NCI-H510A (cell line): ENCODE measurements around the gene MROH7.

Source experiments
- DNase-seq: peaks from one replicate; lab custom pipeline; 2025; lab: John Stamatoyannopoulos, UW

Gene MROH7

DNA sequence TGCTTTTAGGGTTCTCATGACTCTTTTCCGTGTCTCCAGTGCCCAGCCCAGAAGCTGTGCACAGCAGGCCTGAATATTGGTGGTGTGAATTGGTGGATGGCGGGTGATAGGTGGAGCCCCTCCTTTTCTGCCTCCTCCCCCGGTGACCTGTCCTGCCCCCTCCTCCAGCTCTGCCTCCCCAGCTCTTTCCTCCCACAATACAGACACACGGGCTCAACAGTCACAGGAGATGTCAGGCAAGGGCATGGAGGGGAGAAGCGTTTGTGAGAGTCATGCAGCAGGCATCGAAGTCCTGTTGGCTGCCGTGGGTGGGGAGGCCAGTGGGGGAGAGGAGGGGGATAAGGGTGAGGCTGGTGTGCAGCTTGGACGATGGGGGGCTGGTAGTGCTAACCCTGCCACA is 56.8 kb downstream of the MROH7 start:
- no peak for DNase-seq

DNA sequence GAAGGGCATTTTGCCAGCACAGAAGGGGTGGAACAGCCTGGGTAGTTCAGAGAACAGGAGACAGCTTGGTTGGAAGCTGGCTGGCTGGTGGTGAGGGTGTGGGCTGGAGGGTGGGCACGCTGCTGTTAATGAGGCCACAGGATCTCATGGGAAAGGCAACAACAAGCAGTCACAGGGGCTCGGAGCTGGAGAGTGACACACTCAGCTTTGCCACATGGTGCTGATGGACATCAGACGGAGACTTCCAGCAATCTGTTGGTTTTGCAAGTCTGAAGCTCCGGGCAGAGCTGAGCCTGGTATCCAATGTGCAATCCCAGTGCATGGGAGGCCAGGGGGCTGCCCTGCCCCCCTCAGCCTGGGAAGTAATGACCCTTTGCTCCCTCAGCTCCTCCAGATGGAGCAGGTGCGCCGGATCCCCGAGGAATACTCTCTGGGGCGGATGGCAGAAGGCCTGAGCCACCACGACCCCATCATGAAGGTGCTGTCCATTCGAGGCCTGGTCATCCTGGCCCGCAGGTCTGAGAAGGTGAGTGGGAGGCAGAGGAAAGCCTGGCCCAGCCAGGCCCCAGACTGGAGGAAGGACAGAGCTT is 58.4 kb downstream of the MROH7 start:
- no peak for DNase-seq

DNA sequence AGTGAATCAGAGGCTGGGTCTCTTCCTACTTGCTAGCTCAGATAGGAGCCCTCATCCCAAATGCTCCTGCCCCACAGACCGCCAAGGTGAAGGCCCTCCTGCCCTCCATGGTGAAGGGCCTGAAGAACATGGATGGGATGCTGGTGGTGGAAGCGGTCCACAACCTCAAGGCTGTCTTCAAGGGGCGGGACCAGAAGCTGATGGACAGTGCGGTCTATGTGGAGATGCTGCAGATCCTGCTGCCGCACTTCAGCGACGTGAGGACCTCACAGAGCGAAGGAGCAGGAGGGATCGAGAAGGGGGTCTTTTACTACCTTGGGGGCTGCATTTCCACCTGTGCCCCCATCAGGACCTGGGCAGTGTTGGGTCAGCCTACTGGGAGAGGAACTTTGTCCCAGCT is 59.5 kb downstream of the MROH7 start:
- DNase-seq, result no peak

DNA sequence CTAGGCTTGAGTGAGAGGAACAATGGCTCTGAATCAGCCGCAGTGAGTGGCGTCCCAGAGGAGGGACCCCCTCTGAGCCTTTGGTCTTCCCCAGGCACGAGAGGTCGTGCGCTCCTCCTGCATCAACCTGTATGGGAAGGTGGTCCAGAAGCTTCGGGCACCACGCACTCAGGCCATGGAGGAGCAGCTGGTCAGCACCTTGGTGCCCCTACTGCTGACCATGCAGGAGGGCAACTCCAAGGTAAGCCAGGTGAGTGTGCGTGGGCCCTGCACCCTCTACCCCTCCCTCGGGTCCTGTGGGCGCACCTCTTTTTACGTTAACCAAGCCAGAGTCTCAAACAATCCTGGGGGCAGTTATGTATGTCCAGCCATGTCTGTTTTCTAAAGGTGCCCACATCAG is 60.4 kb downstream of the MROH7 start:
- DNase-seq, result no peak

DNA sequence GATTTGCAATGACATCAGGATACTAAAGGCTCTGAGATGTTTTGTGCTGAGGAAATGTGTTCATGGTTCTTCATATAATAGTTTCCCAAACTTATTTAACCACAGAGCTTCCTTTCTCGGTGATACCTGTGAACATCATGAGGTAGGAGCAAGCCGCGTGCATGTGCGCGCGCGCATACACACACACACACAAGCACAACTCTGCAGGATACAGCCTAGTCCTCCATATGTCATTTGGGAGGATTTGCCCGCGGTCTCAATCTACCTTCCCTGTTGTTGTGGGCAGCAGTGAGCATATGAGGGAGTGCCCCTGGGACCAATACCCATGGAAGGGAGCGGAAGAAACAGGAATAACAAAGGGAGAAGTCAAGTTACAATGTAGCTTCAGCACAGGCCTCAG is 61.9 kb downstream of the MROH7 start:
- DNase-seq, result no peak

DNA sequence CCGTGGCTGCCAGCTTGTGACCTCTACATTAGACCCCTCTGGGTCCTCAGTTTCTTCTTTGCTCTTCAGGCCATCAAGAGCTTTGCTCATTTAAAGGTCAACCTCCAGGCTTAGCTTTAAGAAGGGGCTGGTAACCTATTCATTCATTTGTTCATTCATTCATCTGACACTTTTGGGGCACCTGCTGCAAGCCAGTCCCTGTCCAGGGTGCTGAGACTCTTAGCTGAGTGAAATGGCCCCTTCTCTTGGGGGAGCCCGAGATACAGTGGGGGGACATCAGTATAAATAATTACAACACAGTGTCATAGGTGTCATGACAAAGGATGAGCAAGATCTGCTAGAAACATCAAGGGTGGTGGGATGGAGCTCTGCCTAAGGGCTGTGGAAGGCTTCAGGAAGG is 63.6 kb downstream of the MROH7 start:
- DNase-seq, result no peak

DNA sequence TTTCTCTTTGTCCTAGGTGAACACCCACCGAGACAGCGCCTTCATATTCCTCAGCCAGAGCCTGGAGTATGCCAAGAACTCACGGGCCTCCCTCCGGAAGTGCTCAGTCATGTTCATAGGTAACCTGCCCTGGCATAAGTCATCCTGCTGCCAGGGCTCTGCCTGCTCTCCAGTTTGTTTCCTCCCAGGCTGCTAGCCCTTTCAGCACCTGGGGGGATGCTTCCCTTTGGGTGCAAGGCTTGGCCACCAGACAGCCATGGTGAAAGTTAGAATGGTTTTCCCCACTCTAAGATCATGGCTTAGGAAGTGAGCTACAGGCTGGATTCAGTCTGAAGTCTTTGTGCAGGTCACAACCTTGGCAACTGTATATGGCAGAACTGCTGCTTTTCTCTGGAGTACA is 64.8 kb downstream of the MROH7 start:
- no peak for DNase-seq

DNA sequence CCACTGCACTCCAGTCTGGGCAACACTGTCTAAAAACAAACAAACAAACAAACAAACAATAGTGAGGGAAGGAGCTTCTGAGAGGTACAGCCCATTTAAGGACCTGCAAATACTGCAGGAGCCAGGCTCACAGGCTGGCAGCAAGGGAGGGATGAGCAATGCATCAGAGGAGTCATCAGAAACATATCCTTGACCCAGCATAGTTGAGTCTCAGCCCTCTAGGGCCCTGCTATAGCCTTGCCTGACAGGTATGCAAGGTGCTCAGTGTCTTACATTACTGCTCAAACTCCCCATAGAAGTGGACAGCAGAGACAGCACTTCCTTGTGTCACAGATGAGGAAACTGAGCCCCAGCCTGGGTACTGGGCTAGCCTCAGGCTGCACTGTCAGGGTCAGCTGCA is 66.8 kb downstream of the MROH7 start:
- DNase-seq, result no peak

DNA sequence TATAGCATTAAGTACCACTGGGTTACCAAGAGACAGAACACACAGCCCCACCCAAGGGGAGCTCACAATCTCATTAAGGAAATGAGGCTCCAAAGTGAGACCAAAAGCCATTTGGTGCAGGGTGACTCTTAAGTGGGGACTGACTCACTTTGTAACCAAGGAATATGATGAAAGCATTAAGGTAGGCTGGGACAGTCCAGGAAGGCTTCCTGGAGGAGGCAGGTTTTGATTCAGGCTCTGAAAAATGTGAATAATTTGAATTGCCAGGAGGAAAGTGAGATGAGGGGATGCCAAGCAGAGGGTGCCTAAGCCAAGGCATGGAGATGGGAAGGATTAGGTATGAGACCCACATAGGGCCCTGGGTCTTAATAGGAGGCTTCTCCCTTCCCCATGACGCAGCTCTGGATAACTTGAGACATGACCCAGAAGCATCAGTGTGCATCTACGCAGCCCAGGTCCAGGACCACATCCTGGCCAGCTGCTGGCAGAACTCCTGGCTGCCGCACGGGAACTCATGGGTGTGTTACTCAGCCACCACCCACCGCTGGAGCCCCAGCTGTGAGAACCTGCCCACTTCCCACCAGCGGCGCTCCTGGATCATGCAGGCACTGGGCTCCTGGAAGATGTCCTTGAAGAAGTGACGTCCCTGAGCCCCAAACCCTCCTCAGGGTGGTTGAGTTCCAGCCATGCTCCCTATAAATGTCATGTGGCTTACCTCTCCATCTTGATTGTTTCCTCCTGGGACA is 68.1 kb downstream of the MROH7 start:
- DNase-seq, result no peak

DNA sequence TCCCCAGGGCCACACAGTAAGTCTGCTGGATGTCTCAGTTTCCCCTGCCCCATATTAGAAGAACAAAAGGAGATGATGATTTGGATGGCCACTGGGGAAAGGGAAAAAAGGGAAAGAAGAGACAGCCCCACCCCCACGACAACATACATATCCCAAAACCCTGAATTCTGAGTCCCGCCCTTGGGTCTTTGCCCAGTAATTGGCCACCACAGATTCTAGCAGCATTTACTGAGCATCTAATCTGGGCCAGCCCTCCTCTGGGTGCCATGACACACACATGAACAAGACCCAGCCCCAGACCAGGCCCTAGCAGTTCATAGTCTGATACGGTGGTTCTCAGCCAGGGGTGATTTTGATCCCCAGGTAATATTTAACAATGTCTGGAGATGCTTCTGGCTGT is 68.8 kb downstream of the MROH7 start:
- DNase-seq, result no peak

DNA sequence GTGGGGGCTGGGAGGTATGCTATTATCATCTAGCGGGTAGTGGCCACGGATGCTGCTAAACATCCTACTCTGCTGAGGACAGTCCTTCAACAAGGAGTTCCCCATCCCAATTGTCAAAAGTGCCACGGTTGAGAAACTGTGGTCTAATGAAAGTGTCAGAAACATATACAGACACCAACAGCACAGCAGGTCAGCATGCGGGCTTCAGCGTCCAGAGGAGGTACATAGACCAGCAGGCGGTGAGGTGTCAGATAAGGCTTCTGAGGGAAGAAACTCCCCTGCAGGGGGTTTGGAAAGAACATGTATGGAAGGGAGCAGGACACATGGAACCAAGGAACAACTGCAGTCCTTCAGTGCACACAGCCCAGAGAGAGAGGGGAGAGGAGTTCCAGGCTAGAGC is 69.3 kb downstream of the MROH7 start:
- DNase-seq, result no peak

DNA sequence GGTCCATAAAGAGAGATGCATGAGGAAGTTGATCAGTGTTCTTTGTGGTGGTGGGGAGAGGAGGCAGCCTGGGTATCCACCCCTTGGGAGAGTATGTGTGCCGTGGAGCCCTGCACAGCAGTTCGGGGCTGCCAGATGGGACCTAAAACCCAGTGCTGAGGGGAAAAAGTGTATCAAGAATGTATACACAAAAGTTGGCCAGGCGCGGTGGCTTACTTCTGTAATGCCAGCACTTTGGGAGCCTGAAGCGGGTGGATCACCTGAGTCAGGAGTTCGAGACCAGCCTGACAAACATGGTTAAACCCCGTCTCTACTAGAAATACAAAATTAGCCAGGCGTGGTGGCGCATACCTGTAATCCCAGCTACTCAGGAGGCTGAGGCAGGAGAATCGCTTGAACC is 70.0 kb downstream of the MROH7 start:
- no peak for DNase-seq

DNA sequence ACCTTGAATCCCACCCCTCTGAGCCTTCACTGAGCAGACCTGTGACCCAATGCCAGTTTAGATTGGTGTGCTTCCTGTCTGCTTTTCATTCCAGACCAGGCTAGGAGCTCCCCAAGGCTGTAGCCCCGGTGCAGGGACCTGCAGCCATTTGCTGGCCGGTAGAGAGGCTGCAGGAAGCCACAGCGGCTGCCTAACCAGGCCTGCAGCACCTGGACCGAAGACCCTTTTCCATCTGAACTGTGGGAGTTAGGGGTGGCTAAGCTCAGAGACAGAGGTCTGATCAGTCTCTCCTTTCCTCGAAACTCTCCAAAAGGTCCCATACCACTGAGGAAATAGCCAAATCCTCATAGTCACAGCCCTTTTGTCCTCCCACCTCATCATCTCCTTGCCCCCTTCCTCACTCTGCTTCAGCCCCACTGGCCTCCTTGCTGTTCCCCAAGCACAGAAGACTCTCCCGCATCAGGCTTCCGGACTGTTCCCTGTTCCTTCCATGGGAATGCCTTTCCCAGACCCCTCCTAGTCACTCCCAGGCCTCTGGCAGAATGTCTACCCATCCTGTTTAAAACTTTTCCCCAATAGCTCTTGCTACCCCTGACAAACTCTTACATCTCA is 73.4 kb downstream of the MROH7 start:
- DNase-seq, result no peak

DNA sequence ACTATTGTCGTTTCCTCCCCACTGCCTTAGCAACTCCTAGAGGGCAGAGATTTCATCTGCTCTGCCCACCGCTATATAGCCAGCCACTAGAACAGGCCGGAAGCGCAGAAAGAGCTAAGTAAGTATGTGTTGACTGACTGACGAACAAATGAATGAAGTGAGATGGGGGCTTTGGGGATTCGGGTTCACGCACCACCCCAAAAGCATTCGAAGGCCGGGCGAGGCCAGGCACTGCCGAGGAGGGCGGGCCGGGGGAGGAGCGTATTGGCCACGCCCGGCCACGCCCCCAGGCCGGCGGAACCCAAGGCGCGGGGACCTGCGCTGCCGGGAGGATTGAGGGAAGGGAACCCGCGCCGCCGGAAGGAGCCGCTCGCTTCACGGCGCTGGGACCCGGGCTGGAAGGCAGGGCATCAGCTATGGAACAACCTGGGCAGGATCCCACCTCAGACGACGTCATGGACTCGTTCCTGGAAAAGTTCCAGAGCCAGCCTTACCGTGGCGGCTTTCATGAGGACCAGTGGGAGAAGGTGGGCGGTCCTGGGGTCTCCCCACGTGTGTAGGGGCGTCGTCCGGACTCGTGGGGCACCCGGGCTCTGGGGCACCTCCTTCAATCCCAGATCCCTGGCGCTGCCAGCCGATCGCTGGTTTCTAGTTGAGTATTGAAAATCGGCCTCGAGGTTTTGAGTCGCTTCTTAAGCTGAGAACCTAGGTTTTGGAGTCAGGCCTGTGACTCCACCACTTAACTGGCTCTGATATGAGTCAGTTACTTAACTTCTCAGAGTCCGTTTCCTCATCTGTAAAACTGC is 74.1 kb downstream of the MROH7 start, which contains the start of gene TTC4:
Gene TTC4 (plus strand): TSS at position 369 of the 806 bp plus-strand sequence. CDS start 48 bp downstream, at position 417.
- DNase-seq, result peak; percentile 75

DNA sequence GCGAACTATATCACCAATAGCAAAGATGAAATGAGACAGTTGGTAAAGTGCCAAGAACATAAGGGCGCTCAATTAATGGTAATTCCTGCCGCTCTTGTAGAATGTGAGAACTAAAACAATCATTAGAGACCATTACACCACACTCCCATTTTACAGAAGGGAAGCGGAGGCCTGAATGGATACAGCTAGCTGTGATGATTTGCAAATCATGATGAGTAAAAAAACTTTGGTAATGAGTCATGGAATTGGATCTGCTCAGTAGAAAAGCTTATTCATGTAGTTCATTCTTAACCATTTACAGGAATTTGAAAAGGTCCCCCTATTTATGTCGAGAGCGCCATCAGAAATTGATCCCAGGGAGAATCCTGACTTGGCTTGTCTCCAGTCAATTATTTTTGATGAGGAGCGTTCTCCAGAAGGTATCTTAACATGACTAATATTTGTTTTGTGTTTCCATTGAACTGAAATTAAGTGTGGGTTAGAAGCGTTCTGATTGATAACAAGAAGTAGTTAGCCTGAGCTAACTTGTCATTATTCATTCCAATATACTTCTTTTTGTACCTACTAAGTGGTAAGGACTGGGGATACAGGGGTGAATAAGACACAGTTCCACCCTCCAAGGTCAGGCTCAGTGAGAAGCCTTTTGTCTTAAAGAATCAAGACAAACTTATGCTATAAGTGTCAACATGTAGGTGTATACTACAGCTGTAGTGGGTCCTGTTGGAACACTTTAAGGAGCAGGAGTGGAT is 74.9 kb downstream of the MROH7 start:
- DNase-seq, result no peak

DNA sequence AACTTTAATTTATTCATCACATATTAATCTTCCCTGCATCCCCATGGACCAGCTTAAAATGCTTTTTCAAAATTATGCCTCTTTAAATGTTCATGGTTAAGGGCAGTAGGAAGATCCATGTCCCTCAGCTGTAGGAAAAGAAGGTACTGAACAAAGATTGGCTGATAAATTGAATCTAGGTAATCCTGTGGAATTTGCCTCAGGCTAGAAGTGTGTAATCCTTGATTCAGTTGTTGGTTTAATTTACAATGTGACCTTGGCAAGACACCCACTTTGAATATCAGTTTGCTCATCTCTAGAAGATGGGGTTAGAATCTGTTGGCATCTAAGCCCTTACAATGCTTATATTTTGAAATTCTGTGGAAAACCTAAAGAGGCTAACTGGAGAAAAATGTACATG is 80.1 kb downstream of the MROH7 start:
- no peak for DNase-seq

DNA sequence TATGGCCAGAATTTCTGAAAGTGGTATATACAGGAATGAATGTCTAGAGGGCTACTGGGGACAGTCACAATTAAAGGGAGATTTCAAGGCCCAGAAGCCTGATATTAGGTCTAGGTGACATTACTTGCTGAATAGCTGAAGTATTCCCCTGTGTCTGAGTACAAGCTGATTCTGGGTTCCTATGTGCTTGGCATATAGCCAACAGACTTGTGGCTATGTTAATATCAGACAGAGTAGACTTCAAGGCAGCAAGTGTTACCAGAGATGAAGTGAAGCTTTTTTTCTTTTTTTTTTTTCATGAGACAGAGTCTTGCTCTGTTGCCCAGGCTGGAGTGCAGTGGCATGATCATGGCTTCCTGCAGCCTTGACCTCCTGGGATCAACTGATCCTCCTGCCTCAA is 82.4 kb downstream of the MROH7 start:
- DNase-seq, result no peak

DNA sequence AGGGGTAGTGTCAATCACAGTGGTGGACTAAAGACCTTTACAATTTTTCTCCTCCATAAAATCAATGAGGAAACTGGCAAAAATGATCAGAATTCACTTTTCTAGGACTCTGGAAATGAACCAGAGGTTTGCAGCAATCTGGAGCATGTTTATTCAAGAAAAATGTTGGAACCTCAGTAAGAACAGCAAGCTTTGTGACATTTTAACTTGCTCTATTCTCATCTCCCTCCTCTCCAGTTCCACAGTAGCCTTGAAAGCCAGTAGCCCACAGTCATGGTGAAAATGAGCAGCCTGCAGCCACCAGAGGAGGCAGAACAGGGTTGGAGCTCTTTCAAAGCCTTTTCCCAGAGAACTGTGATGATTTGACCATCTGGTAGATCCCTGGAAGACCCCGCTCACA is 83.2 kb downstream of the MROH7 start:
- DNase-seq, result no peak

DNA sequence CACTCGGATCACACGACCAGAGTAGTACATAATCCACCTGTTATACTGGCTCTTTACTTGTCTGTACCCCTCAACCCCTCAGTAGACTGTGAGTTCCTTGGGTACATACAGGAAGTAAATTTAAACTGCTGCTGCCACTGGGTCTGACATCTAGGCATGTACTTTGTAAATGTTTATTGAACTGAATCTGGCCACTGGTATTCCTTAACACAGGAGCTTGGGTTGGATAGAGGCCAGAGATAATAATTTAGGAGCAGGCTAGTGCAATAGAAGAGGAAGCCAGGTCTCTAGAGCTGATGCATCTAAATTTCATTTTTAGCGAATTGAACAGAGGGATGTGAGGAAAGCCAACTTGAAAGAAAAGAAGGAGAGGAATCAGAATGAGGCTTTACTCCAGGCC is 86.4 kb downstream of the MROH7 start:
- no peak for DNase-seq

DNA sequence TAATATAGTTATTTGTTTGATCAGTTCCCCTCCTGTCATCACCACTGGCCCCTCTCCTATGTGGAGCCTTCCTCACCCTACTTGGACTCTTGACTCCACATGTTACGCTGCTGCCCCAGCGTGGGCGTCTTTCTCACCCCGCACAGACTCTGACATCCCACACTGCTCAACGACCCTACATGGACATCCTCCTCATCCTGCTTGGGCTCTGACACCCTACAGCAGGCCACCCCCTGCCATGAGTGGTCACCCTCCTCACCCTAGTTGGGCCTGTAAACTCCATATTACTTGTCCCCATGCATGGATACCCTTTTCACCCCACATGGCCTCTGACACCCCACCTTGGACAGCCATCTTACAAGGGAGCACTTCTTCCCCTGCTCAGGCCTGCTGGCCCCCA is 95.1 kb downstream of the MROH7 start:
- DNase-seq, result no peak

DNA sequence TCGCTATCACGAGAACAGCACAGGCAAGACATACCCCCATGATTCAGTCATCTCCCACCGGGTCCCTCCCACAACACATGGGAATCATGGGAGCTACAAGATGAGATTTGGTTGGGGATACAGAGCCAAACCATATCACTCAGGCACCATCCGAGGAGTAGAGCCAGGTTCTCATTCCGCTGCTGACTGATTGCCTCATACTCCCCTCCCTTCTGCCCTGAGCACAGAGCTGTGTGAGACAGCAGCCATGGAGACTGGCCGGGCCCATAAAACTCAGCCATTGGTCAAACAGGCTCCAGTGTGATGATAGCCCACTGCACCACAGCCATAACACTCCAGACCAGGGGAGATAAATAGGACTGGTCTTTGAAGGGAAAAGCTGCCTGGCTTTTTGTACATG is 96.7 kb downstream of the MROH7 start:
- no peak for DNase-seq

DNA sequence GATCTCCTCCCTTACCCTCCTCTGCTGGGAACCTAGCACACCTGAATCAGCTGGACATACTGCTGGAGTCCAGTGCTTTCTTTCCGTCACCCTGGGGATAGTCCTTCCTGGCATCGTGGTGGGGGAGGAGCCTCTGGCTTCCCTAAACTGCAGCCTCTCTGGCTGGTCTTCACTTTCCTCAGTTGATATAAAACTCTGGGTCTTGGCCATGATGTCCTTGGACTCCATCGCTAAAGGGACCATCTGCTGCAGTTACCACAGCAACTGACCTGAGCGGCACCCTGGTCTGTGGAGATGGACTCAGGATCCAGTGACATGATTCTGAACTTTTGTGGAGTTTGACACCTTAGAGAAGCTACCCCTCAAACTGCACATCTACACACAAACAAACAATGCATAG is 99.9 kb downstream of the MROH7 start:
- DNase-seq, result no peak
